NOMO-1 (cell line): ENCODE measurements around the gene COX10.
"Not testable (repeated sequence)": the region's sequence is repeated elsewhere in the genome, so short reads cannot be mapped to it uniquely, and the experiment has no call there.

ENCODE experiments used
- DNase-seq, 2 experiments: peaks; one replicate each; lab custom pipeline; 2025; ENCODE audit not compliant: unreplicated experiment in 2 of 2; lab: John Stamatoyannopoulos, UW

COX10 gene

GRCh38 chr17:14118951-14119350 is 49.6 kb downstream of the COX10 start:
- DNase-seq: no peak

DNA sequence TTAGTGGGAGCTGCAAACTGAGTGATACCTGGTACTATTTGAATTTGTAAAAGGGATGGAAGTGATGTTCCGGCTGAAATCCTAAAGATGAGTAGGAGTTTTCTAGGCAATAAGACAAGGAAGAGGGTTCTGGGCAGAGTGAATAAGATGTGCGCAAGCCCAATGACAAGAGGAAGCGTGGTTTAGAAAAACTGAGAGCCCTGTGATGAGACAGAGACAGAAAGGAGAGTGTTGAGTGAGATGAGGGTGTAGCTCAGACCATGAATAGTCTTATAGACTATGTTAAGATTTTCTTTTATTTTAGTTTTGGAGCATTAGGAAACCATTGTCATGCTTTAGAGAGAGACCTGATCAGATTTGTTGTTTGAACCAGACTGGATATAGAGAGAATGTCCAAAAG is 50.2 kb downstream of the COX10 start:
- DNase-seq: no peak

DNA sequence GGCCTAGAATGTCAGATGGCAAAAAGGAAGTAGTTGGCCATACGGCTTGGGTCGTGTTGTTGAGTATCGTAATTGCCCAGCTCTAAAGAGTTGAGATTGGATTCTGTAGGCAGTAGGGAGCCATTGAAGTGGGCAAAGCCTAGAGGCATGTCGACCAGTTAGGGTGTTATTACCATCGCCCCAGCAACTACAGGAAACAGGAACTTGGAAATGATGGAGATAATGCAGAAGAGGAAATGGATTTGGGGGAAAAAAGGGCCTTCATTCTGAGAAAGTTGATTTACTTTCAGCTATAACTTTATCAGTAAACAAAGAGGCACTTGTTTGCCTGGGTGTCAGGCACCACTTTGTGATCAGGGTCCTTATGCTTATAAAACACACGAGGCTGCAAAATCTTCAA is 52.6 kb downstream of the COX10 start:
- DNase-seq: peak in 1 of 2 experiments; percentile 8

- DNase-seq: no peak
Observed at GRCh38 chr17:14123619-14124278, 54.4 kb downstream of the COX10 start.

DNA sequence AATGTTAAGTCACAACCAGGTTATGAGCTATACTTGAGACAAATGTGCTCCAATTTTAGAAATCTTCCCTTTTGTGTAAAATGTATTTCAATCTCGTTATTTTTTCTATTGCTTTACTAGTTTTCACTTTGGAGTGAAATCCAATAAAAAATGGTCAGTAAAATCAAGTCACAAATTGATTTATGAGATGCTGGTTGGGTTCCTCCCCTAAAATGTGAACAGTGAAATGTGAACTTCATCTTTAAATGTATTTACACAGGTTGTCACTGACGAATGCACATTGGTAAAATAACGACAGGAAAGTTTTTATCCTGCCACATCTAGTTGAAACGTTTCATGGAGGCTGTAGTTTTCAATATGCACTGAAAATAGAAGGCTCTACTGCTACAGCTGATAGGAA is 55.5 kb downstream of the COX10 start:
- no peak for DNase-seq

DNA sequence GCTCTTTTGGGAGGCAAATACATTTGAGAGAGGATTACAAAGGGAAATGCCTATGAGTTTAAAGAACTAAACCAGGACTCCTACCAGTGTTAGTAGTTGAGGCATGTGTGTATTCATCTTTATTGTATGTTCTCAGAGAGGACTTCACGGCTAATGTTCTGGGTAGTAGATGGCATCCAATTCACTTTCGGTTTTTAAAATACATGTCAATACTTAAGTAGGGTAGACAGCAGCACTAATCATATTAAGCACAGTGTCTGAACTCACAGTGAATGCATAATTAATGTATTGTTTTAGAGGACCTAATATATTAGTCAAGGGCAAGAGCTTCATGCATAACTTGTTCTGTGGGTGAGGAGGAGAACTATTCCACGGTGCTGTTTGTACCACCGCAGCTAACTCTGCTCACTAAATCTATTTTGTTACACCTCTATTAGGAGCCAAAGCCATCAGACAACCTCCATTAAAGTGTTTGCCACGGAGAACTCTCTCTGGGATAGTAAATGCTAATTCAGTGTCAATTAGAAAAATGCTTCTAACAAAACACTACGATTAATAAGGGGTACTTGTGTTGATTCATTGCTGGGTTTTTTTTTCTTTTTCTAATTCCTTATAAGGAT is 56.3 kb downstream of the COX10 start:
- DNase-seq: no peak

DNA sequence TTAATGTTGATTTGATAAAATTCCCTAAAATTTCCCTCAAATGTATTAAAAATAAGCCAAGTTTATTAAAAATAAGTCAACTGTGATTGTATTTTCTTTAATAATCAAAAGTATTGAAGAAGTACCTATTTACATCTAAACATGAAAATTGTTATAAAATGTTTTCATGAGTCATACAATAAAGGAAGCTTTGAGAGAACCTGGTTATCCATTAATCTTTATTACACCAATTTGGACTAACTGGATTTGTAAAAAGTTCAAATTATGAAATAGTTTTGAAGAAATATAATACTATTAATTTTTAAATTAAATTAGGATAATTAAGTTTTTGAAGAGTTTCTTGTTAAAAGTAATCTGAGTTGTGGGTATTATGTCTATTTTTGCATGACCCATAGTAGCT is 63.8 kb downstream of the COX10 start:
- DNase-seq: no peak

GRCh38 chr17:14134456-14134855 is 65.2 kb downstream of the COX10 start:
- no peak for DNase-seq

DNA sequence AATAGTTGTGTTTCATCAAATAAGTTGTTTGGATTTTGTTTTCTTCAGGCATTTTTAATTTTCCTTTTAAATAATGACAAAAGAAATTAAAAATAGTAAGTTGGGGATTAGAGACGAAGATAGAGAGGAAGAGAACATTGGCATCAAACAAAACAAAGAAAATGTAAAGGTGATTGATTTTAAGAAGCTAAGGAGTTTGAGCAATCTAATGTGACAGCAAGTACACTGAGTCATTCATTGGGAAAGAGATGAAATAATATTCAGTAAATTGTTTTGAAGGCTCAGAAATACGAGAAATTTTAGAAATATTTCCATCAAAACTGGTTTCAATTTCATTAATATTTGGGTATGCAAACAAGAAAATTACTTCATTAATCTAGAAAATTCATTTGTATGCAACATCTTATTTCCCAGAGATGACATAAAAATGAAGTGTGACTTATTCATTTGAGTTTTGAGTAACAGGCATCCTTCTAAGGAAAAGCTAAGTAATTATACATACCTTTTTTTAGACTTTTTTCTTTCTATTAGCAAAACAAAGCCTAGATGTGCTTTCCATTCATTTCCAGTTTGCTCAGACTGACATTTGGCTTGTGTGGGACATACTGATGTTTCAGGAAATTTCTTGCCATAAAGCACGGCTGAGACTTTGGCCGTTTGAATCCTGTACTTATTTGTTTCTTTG is 66.7 kb downstream of the COX10 start:
- DNase-seq: no peak

DNA sequence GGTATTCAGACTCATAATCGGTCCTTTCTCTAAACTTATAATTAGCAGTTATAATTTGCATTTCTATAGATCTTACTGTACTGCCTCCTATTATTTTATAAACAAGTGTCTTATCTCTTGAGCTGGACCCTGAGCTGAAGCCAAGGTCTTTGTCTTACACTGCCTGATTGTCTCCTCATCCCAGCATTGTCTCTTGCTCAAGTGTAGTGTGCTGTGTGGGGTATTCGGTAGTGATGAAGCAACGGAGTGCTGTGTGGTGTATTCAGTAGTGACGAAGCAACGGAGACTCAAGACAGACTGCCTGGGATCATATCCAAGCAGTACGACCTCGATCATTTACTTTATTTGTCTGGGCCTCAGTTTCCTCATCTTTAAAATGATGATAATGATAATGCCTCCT is 69.3 kb downstream of the COX10 start:
- DNase-seq: no peak

DNA sequence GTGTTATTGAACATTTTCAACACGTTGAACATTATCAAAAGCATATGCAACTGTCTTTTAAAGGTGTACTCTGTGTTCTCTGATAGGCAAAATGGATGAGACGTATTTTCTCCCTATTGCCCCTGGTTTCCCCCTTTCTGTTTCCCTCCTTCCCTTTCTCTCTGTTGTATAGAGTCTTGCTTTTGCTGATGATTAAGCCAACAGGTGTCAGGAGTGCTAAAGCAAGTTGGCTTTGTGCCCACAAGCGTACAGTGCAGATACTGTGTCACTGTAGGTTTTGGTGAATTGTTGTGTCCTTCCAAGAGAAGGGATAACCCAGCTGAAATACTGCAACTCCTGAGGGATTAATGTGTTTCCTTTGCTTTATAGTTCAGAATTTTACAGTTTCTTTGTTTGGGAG is 74.4 kb downstream of the COX10 start:
- no peak for DNase-seq

DNA sequence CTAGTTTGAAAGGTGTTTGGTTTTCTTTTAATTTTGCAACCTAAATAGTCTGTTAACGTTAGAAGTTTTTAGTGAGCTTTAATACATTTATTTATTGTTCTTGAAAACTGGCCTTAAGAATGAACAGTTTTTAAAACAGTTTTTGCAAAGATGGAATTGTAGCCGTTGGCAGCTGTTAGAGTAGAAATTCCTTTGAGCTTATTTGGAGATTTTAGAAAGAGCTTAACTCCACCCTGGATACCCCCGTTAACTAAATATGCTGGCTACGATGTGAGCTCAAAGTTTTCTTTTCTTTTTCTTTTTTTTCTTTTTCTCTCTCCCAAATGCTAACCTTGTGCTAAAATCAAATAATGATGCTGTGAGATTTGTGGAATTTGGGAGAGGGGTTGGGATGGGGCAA is 75.2 kb downstream of the COX10 start:
- no peak for DNase-seq

DNA sequence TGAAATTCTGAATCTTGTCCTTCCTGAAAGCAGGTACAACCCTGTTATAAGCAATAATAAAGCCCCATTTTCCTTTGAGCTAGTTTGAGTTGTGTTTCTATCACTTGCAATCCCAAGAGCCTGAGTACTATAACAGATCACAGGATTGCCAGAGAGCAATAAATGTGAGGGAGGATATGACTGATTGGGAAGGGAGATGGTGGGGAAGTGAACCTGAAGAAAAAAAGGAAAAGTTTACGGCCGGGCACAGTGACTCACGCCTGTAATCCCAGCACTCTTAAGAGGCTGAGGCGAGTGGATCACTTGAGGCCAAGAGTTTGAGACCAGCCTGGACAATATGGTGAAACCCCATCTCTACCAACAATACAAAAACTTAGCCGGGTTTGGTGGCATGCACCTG is 80.4 kb downstream of the COX10 start:
- DNase-seq: no peak

GRCh38 chr17:14150619-14151018 is 81.3 kb downstream of the COX10 start:
- no peak for DNase-seq

- no peak for DNase-seq
Observed at GRCh38 chr17:14152721-14153120, 83.4 kb downstream of the COX10 start.

- DNase-seq: no peak
Observed at GRCh38 chr17:14153374-14153773, 84.1 kb downstream of the COX10 start.

GRCh38 chr17:14156689-14157088 is 87.4 kb downstream of the COX10 start:
- no peak for DNase-seq

- DNase-seq: no peak
Observed at GRCh38 chr17:14157822-14158221, 88.5 kb downstream of the COX10 start.

DNA sequence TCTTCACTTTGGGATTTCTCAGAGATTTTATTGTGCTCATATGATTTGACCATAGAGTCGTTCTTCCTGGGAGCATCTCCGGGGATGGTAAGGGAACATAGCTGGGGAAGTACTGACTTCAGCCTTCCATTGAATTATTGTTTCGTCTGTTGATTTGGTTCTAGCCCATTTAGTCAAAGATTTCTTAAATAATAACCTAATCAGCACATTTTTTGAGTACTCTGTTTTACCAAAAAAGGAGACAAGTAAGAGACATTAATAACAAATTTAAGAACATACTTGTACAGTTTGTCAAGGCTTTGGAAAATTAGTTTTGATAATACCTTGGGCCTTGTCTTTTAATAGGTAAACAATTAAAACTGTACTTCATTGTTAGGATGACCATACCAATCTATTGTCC is 89.4 kb downstream of the COX10 start:
- DNase-seq: no peak

GRCh38 chr17:14161419-14161818 is 92.1 kb downstream of the COX10 start:
- no peak for DNase-seq

DNA sequence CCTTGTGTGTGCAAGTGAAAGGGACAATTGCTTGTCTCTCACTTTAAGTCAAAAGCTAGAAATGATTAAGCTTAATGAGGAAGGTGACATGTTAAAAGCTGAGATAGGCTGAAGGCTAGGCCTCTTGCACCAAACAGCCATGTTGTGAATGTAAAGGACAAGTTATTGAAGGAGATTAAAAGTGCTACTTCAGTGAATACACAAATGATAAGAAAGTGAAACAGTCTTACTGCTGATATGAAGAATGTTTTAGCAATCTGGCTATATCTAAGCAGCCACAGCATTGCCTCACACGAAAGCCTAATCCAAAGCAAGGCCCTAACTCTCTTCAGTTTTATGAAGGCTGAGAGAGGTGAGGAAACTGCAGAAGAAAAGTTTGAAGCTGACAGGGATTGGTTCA is 96.3 kb downstream of the COX10 start:
- no peak for DNase-seq

DNA sequence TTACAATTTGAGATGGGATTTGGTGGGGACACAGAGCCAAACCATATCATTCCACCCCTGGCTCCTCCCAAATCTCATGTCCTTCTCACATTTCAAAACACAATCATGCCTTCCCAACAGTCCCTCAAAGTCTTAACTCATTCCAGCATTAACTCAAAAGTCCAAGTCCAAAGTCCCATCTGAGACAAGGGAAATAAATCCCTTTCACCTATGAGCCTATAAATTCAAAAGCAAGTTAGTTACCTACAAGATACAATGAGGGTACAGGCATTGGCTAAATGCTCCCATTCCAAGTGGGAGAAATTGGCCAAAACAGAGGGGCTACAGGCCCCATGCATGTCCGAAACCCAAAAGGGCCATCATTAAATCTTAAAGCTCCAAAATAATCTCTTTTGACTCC is 98.5 kb downstream of the COX10 start:
- not testable (repeated sequence) for DNase-seq
